ENCODE data around the gene SPINDOC. TPM values are rescaled to one million over a fixed set of nuclear protein-coding genes. Genes with fewer than 3 reads are reported as not detected.

SPINDOC gene
- polyA plus RNA-seq (7.8 to 9.8 TPM (median 8.1 TPM) in 3 replicates), polyA minus RNA-seq (4.4 to 9.3 TPM (median 4.6 TPM) in 3 replicates)
- 1.9 TPM for polyA plus RNA-seq (2011; ENCODE audit: low read depth)
- 4.3 and 10.1 TPM in 2 replicates for polyA plus RNA-seq (2011; cell fraction: cytosol; rRNA removed)
- polyA plus RNA-seq (2011; cell fraction: nucleus; rRNA removed), result 8.5 and 9.3 TPM in 2 replicates
- 6.6 and 11.2 TPM in 2 replicates for polyA plus RNA-seq (2012; ENCODE audit: low replicate concordance)
- polyA minus RNA-seq (2011; cell fraction: cytosol; rRNA and poly(A)+ RNA removed), result 7.7 TPM
- polyA minus RNA-seq (2011; cell fraction: nucleus; rRNA and poly(A)+ RNA removed), result 3.3 and 5.1 TPM in 2 replicates

GRCh38 chr11:63813035-63813562, at the start of gene SPINDOC:
TSS of gene SPINDOC (plus strand) at chr11:63813456. CDS start at chr11:63813687, 231 bp downstream.
- no peak for DNase-seq (ENCODE audit: low read depth, low spot score)
- dilution Hi-C loops (cut with MboI; ENCODE audit: extremely low pct_ligation_motif_present, low sequenced_read_pairs), result no loop called here

GRCh38 chr11:63763496-63764339, 49.5 kb upstream of the SPINDOC start:
- FAIRE-seq (no peak), DNase-seq (ENCODE audit: low read depth, low spot score) (no peak)
- Histone ChIP-seq H3K4me2 (ENCODE audit: control insufficient read depth, extremely low read depth, insufficient read depth, low read depth, low read length) (no peak overlapping the region), H3K4me1 (ENCODE audit: control insufficient read depth, extremely low read depth, insufficient read depth, low read length) (peaks cover 8% of the 10 kb centered on the region), H2AFZ (ENCODE audit: control insufficient read depth, low read length) (no peak overlapping the region), H3K9ac (ENCODE audit: control insufficient read depth, extremely low read depth, insufficient read depth, low read length) (no peak overlapping the region), H3K9me3 (ENCODE audit: control insufficient read depth, low read depth, low read length) (no peaks in the 10 kb centered on the region), H3K27ac (ENCODE audit: control insufficient read depth, insufficient read depth, low read length) (no peak overlapping the region), H3K9me1 (ENCODE audit: control insufficient read depth, extremely low read depth, insufficient read depth, low read length) (no peaks in the 10 kb centered on the region), H3K27me3 (ENCODE audit: control insufficient read depth, extremely low read depth, insufficient read depth, low read length) (no peaks in the 10 kb centered on the region), H4K20me1 (ENCODE audit: control insufficient read depth, extremely low read depth, insufficient read depth, low read length) (peaks cover 9% of the 10 kb centered on the region), H3K4me3 (ENCODE audit: control insufficient read depth in 2 of 3, extremely low read depth in 1 of 3, insufficient read depth in 2 of 3, low read depth in 1 of 3, low read length in 3 of 3) (no peak overlapping the region), H3K79me2 (ENCODE audit: control insufficient read depth, insufficient read depth, low read length) (peaks cover 3% of the 10 kb centered on the region), H3K36me3 (ENCODE audit: control insufficient read depth in 2 of 2, extremely low read depth in 1 of 2, insufficient read depth in 2 of 2, low read length in 2 of 2) (peaks cover 2 to 4% of the 10 kb centered on the region in 2 experiments)
- no peak for TF ChIP-seq CTCF (optimal IDR thresholded peaks at IDR 0.05 in 1 of 3, IDR thresholded peaks at IDR 0.05 in 1 of 3, conservative IDR thresholded peaks at IDR 0.05 in 1 of 3; ENCODE audit: extremely low read depth in 1 of 3, insufficient read depth in 2 of 3, low read length in 3 of 3)
- TF ChIP-seq EZH2 (IDR thresholded peaks at IDR 0.05; ENCODE audit: low read length), result no peak
- dilution Hi-C loops (cut with MboI; ENCODE audit: extremely low pct_ligation_motif_present, low sequenced_read_pairs), result no loop called here

More at GRCh38 chr11:63813035-63813562, at the start of gene SPINDOC:
- Histone ChIP-seq H3K27ac (ENCODE audit: control insufficient read depth, insufficient read depth, low read length) (peak within 1 kb of the TSS; percentile 44), H3K9ac (ENCODE audit: control insufficient read depth, extremely low read depth, insufficient read depth, low read length) (peak within 1 kb of the TSS; percentile 80), H3K36me3 (ENCODE audit: control insufficient read depth in 2 of 2, extremely low read depth in 1 of 2, insufficient read depth in 2 of 2, low read length in 2 of 2) (peaks cover 2 to 12% of the 10 kb centered on the region in 2 experiments), H3K9me3 (ENCODE audit: control insufficient read depth, low read depth, low read length) (no peaks in the 10 kb centered on the region), H4K20me1 (ENCODE audit: control insufficient read depth, extremely low read depth, insufficient read depth, low read length) (no peaks in the 10 kb centered on the region), H3K4me1 (ENCODE audit: control insufficient read depth, extremely low read depth, insufficient read depth, low read length) (peaks cover 14% of the 10 kb centered on the region), H3K4me2 (ENCODE audit: control insufficient read depth, extremely low read depth, insufficient read depth, low read depth, low read length) (peak within 1 kb of the TSS; percentile 87), H3K4me3 (ENCODE audit: control insufficient read depth in 2 of 3, extremely low read depth in 1 of 3, insufficient read depth in 2 of 3, low read depth in 1 of 3, low read length in 3 of 3) (peak within 1 kb of the TSS; percentile 84 to 87 (median 85)), H2AFZ (ENCODE audit: control insufficient read depth, low read length) (peak within 1 kb of the TSS; percentile 91), H3K9me1 (ENCODE audit: control insufficient read depth, extremely low read depth, insufficient read depth, low read length) (no peaks in the 10 kb centered on the region), H3K27me3 (ENCODE audit: control insufficient read depth, extremely low read depth, insufficient read depth, low read length) (no peaks in the 10 kb centered on the region), H3K79me2 (ENCODE audit: control insufficient read depth, insufficient read depth, low read length) (peaks cover 30% of the 10 kb centered on the region)
- no peak for FAIRE-seq
- no peak for TF ChIP-seq CTCF (optimal IDR thresholded peaks at IDR 0.05 in 1 of 3, IDR thresholded peaks at IDR 0.05 in 1 of 3, conservative IDR thresholded peaks at IDR 0.05 in 1 of 3; ENCODE audit: extremely low read depth in 1 of 3, insufficient read depth in 2 of 3, low read length in 3 of 3)
- TF ChIP-seq EZH2 (IDR thresholded peaks at IDR 0.05; ENCODE audit: low read length), result no peak

Data from keratinocyte (primary cell).